Transverse colon (tissue), 4 donors: ENCODE data around the gene MORN4.

Experiments
- CTCF ChIP-seq, 5 experiments: fragments of 200-600 bp in 3 of 5; fragments of 450-650 bp in 2 of 5; sonication (generic) in 3 of 5; IDR thresholded peaks; 1 replicate in 2 of 5; 2 replicates in 3 of 5; pipeline ENCODE4 v1.5.1; 2016 to 2017; ENCODE audit warnings: antibody characterized with exemption in 5 of 5, inconsistent platforms in 3 of 5, mild to moderate bottlenecking in 2 of 5, moderate library complexity in 1 of 5
- EP300 ChIP-seq: sonication (generic); formaldehyde crosslinking; IDR thresholded peaks from one replicate; pipeline ENCODE4 v1.6.1; 2017; ENCODE audit warnings: antibody characterized with exemption, low read depth
- POLR2A ChIP-seq: fragments of 450-650 bp; IDR thresholded peaks from one replicate; pipeline ENCODE4 v1.6.1; 2016; ENCODE audit warnings: antibody characterized with exemption, mild to moderate bottlenecking, moderate library complexity
- POLR2AphosphoS5 ChIP-seq, 3 donors: sonication (generic); formaldehyde crosslinking; IDR thresholded peaks; one replicate each; pipeline ENCODE4 v1.6.1; 2016; ENCODE audit warnings: antibody characterized with exemption in 3 of 3

- TF ChIP-seq CTCF (IDR thresholded peaks at IDR 0.05) (no peak), POLR2AphosphoS5 (IDR thresholded peaks at IDR 0.05) (no peak), POLR2A (no peak), EP300 (no peak)
Observed at GRCh38 chr10:97580421-97581367, 52.6 kb downstream of the MORN4 start.
